ENCODE results near the gene CDKN2B.

- TF ChIP-seq CTCF (IDR thresholded peaks at IDR 0.05; ENCODE audit: low read length), result no peak
- TF ChIP-seq EZH2 (optimal IDR thresholded peaks at IDR 0.05; ENCODE audit: low read depth, low read length), result no peak
- no peak for TF ChIP-seq EZH2phosphoT487 (IDR thresholded peaks at IDR 0.05; ENCODE audit: low read length)
Observed at GRCh38 chr9:22056402-22056801, 47.3 kb upstream of the CDKN2B start.

All from MM.1S (cell line).